Measurements from ENCODE around the gene SH3PXD2A. TPM values are rescaled to one million over a fixed set of nuclear protein-coding genes. Genes with fewer than 3 reads are reported as not detected.

Gene SH3PXD2A
- total and polyA plus RNA-seq, 5 donors from 2014 or later: 0.24 to 15.4 (median 0.47) TPM

DNA sequence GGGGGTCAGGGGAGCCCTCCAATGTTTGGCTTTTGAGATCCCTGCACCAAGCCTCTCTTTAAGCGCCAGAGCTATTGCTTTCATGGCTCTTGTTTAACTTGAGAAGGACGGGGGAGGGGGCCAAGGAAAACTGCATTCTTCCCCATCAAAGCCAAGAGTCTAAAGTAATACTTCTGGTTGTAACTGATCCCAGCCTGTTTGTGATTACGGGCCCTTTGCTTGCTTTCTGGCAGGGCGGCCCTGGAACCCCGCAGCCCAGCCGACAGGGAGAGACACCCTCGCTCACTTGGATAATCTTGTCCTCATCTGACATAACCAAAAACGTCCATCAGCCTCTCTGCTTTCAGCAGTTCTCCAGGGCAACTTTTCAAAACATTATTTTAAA, 207.1 kb downstream of the SH3PXD2A start:
- H3K4me1 Mint-ChIP-seq: peaks cover 0 to 4% (median 2%) of the 10 kb centered on the region in 4 donors
- no peak overlapping the region for H3K27ac Mint-ChIP-seq
- ATAC-seq (ENCODE audit: low read depth in 2 of 2) (no peak), DNase-seq (no peak)
- Histone ChIP-seq H3K4me1 (ENCODE audit: control insufficient read depth, insufficient read depth, low read length, poor library complexity, severe bottlenecking) (no peaks in the 10 kb centered on the region), H3K27me3 (ENCODE audit: control insufficient read depth, insufficient read depth, low read length) (no peaks in the 10 kb centered on the region), H3K36me3 (ENCODE audit: control insufficient read depth, insufficient read depth, low read length) (peaks cover 2% of the 10 kb centered on the region), H3K9me3 (ENCODE audit: control insufficient read depth in 2 of 2, low read length in 2 of 2) (no peaks in the 10 kb centered on the region), H3K4me3 (ENCODE audit: low read depth, low read length) (no peak overlapping the region), H3K27ac (ENCODE audit: insufficient read depth, low read length, poor library complexity, severe bottlenecking) (no peak overlapping the region)
- H3K4me3 Mint-ChIP-seq: no peak overlapping the region
- H3K27me3 Mint-ChIP-seq: no peaks in the 10 kb centered on the region
- H3K36me3 Mint-ChIP-seq: peaks cover 4% of the 10 kb centered on the region
- H3K9me3 Mint-ChIP-seq: peaks cover 0 to 1% (median 0%) of the 10 kb centered on the region in 7 donors

DNA sequence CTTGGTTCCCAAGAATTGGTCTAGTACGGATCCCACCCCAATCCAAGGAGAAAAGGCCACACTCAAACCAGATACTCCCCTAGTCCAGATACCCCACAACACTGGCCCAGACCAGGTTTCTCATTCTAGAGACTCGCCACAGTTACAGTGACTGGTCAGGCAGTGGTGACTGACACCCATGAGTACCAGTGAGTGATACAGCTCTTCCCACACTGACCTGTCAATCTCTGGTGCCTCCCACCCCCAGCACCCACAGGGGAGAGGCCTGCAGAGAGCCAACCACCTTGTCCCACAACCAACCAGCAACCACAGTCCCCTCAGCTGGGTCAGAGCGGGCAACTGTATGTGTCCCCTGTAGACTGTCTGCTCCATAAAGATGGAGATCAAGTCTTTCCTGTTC, 209.1 kb downstream of the SH3PXD2A start:
- Mint-ChIP-seq H3K4me1 (peaks cover 0 to 4% (median 0%) of the 10 kb centered on the region in 4 donors), H3K27me3 (no peaks in the 10 kb centered on the region), H3K36me3 (no peaks in the 10 kb centered on the region), H3K9me3 (peaks cover 0 to 1% (median 0%) of the 10 kb centered on the region in 7 donors), H3K27ac (no peak overlapping the region), H3K4me3 (peak overlapping the region in 1 of 4 donors; percentile 25)
- Histone ChIP-seq H3K27me3 (ENCODE audit: control insufficient read depth, insufficient read depth, low read length) (no peaks in the 10 kb centered on the region), H3K9me3 (ENCODE audit: control insufficient read depth in 2 of 2, low read length in 2 of 2) (no peaks in the 10 kb centered on the region), H3K4me1 (ENCODE audit: control insufficient read depth, insufficient read depth, low read length, poor library complexity, severe bottlenecking) (no peaks in the 10 kb centered on the region), H3K27ac (ENCODE audit: insufficient read depth, low read length, poor library complexity, severe bottlenecking) (no peak overlapping the region), H3K4me3 (ENCODE audit: low read depth, low read length) (no peak overlapping the region), H3K36me3 (ENCODE audit: control insufficient read depth, insufficient read depth, low read length) (peaks cover 2% of the 10 kb centered on the region)
- ATAC-seq (ENCODE audit: low read depth in 2 of 2): no peak
- DNase-seq: no peak

- Histone ChIP-seq H3K4me1 (ENCODE audit: control insufficient read depth, insufficient read depth, low read length, poor library complexity, severe bottlenecking) (no peaks in the 10 kb centered on the region), H3K27ac (ENCODE audit: insufficient read depth, low read length, poor library complexity, severe bottlenecking) (no peak overlapping the region), H3K27me3 (ENCODE audit: control insufficient read depth, insufficient read depth, low read length) (no peaks in the 10 kb centered on the region), H3K4me3 (ENCODE audit: low read depth, low read length) (no peak overlapping the region), H3K9me3 (ENCODE audit: control insufficient read depth in 2 of 2, low read length in 2 of 2) (no peaks in the 10 kb centered on the region), H3K36me3 (ENCODE audit: control insufficient read depth, insufficient read depth, low read length) (peaks cover 2% of the 10 kb centered on the region)
- Mint-ChIP-seq H3K27ac (peak overlapping the region in 1 of 3 donors; percentile 15), H3K9me3 (peaks cover 0 to 1% (median 0%) of the 10 kb centered on the region in 7 donors), H3K4me1 (peaks cover 0 to 4% (median 0%) of the 10 kb centered on the region in 4 donors), H3K27me3 (no peaks in the 10 kb centered on the region), H3K4me3 (peak overlapping the region in 1 of 4 donors; percentile 32), H3K36me3 (no peaks in the 10 kb centered on the region)
- ATAC-seq (ENCODE audit: low read depth in 2 of 2): peak in 1 of 2 donors; percentile 11
- DNase-seq: no peak
Measured at GRCh38 chr10:103645141-103646054, 210.0 kb downstream of the SH3PXD2A start.

DNA sequence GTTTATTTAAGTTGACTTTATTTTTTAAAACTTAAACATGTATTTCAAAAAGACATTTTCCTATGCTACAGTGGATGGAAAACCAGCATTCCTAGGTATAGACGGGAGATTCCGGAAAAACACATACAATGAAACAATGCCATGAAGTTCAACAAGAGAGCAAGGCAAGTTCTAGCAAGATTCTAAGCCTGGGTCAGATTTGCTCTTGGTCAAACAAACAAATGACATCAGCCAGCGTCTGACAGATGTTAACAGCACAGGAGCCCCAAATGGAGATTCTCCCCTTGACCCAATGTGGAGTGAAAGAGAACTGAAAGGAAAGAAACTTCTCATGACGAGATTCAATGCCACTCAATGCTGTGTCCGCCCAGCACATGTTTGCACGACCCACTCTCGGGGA, 212.0 kb downstream of the SH3PXD2A start:
- no peak overlapping the region for H3K27ac Mint-ChIP-seq
- Histone ChIP-seq H3K4me1 (ENCODE audit: control insufficient read depth, insufficient read depth, low read length, poor library complexity, severe bottlenecking) (no peaks in the 10 kb centered on the region), H3K4me3 (ENCODE audit: low read depth, low read length) (no peak overlapping the region), H3K27ac (ENCODE audit: insufficient read depth, low read length, poor library complexity, severe bottlenecking) (no peak overlapping the region), H3K9me3 (ENCODE audit: control insufficient read depth in 2 of 2, low read length in 2 of 2) (no peaks in the 10 kb centered on the region), H3K36me3 (ENCODE audit: control insufficient read depth, insufficient read depth, low read length) (peaks cover 2% of the 10 kb centered on the region), H3K27me3 (ENCODE audit: control insufficient read depth, insufficient read depth, low read length) (no peaks in the 10 kb centered on the region)
- ATAC-seq (ENCODE audit: low read depth in 2 of 2) (no peak), DNase-seq (no peak)
- peaks cover 0 to 1% (median 0%) of the 10 kb centered on the region in 7 donors for H3K9me3 Mint-ChIP-seq
- H3K4me3 Mint-ChIP-seq: no peak overlapping the region
- no peaks in the 10 kb centered on the region for H3K36me3 Mint-ChIP-seq
- no peaks in the 10 kb centered on the region for H3K27me3 Mint-ChIP-seq
- H3K4me1 Mint-ChIP-seq: peaks cover 0 to 4% (median 2%) of the 10 kb centered on the region in 4 donors

- Histone ChIP-seq H3K4me1 (ENCODE audit: control insufficient read depth, insufficient read depth, low read length, poor library complexity, severe bottlenecking) (no peaks in the 10 kb centered on the region), H3K36me3 (ENCODE audit: control insufficient read depth, insufficient read depth, low read length) (no peaks in the 10 kb centered on the region), H3K4me3 (ENCODE audit: low read depth, low read length) (no peak overlapping the region), H3K9me3 (ENCODE audit: control insufficient read depth in 2 of 2, low read length in 2 of 2) (no peaks in the 10 kb centered on the region), H3K27ac (ENCODE audit: insufficient read depth, low read length, poor library complexity, severe bottlenecking) (no peak overlapping the region), H3K27me3 (ENCODE audit: control insufficient read depth, insufficient read depth, low read length) (no peaks in the 10 kb centered on the region)
- DNase-seq: no peak
- Mint-ChIP-seq H3K27ac (no peak overlapping the region), H3K4me3 (no peak overlapping the region), H3K36me3 (no peaks in the 10 kb centered on the region), H3K4me1 (peaks cover 0 to 4% (median 2%) of the 10 kb centered on the region in 4 donors), H3K9me3 (no peaks in the 10 kb centered on the region), H3K27me3 (no peaks in the 10 kb centered on the region)
- ATAC-seq (ENCODE audit: low read depth in 2 of 2): no peak
Measured at GRCh38 chr10:103641326-103641725, 214.1 kb downstream of the SH3PXD2A start.

GRCh38 chr10:103640436-103641181, 214.8 kb downstream of the SH3PXD2A start:
- H3K27ac Mint-ChIP-seq: peak overlapping the region in 1 of 3 donors; percentile 73

GRCh38 chr10:103638948-103639347, 216.4 kb downstream of the SH3PXD2A start:
- H3K27me3 ChIP-seq (ENCODE audit: control insufficient read depth, insufficient read depth, low read length): no peaks in the 10 kb centered on the region
- no peak overlapping the region for H3K27ac ChIP-seq (ENCODE audit: insufficient read depth, low read length, poor library complexity, severe bottlenecking)
- H3K36me3 ChIP-seq (ENCODE audit: control insufficient read depth, insufficient read depth, low read length): no peaks in the 10 kb centered on the region
- ATAC-seq (ENCODE audit: low read depth in 2 of 2): no peak
- Mint-ChIP-seq H3K9me3 (no peaks in the 10 kb centered on the region), H3K27me3 (no peaks in the 10 kb centered on the region), H3K4me3 (no peak overlapping the region), H3K27ac (peak overlapping the region in 1 of 3 donors; percentile 40), H3K36me3 (no peaks in the 10 kb centered on the region), H3K4me1 (peaks cover 0 to 7% (median 2%) of the 10 kb centered on the region in 4 donors)
- H3K9me3 ChIP-seq (ENCODE audit: control insufficient read depth in 2 of 2, low read length in 2 of 2): no peaks in the 10 kb centered on the region
- H3K4me1 ChIP-seq (ENCODE audit: control insufficient read depth, insufficient read depth, low read length, poor library complexity, severe bottlenecking): no peaks in the 10 kb centered on the region
- H3K4me3 ChIP-seq (ENCODE audit: low read depth, low read length): no peak overlapping the region
- no peak for DNase-seq

More at GRCh38 chr10:103640436-103641181, 214.8 kb downstream of the SH3PXD2A start:
- H3K4me1 Mint-ChIP-seq: peaks cover 0 to 4% (median 2%) of the 10 kb centered on the region in 4 donors
- Histone ChIP-seq H3K4me1 (ENCODE audit: control insufficient read depth, insufficient read depth, low read length, poor library complexity, severe bottlenecking) (no peaks in the 10 kb centered on the region), H3K9me3 (ENCODE audit: control insufficient read depth in 2 of 2, low read length in 2 of 2) (no peaks in the 10 kb centered on the region), H3K36me3 (ENCODE audit: control insufficient read depth, insufficient read depth, low read length) (no peaks in the 10 kb centered on the region), H3K27ac (ENCODE audit: insufficient read depth, low read length, poor library complexity, severe bottlenecking) (no peak overlapping the region), H3K4me3 (ENCODE audit: low read depth, low read length) (no peak overlapping the region), H3K27me3 (ENCODE audit: control insufficient read depth, insufficient read depth, low read length) (no peaks in the 10 kb centered on the region)
- no peaks in the 10 kb centered on the region for H3K36me3 Mint-ChIP-seq
- ATAC-seq (ENCODE audit: low read depth in 2 of 2) (no peak), DNase-seq (no peak)
- H3K27me3 Mint-ChIP-seq: no peaks in the 10 kb centered on the region
- no peaks in the 10 kb centered on the region for H3K9me3 Mint-ChIP-seq
- no peak overlapping the region for H3K4me3 Mint-ChIP-seq
